GM19455 (cell line): ENCODE data around the gene EXOC6B.

Experiments
- ATAC-seq: cut with Tn5 transposase; IDR thresholded peaks from one replicate; pipeline ENCODE4 v1.9.1; 2021; ENCODE audit not compliant: unreplicated experiment

Gene EXOC6B

GRCh38 chr2:72793798-72794440 is 31.9 kb downstream of the EXOC6B start:
- no peak for ATAC-seq

GRCh38 chr2:72789241-72789640 is 36.6 kb downstream of the EXOC6B start:
- ATAC-seq: no peak

- no peak for ATAC-seq
Measured at GRCh38 chr2:72788756-72789155, 37.1 kb downstream of the EXOC6B start.

- ATAC-seq: no peak
Measured at GRCh38 chr2:72785517-72785916, 40.3 kb downstream of the EXOC6B start.

GRCh38 chr2:72782520-72782919 is 43.3 kb downstream of the EXOC6B start:
- ATAC-seq: no peak

- ATAC-seq: no peak
Measured at GRCh38 chr2:72781480-72781879, 44.4 kb downstream of the EXOC6B start.

GRCh38 chr2:72780477-72780876 is 45.4 kb downstream of the EXOC6B start:
- no peak for ATAC-seq

GRCh38 chr2:72779495-72779894 is 46.3 kb downstream of the EXOC6B start:
- no peak for ATAC-seq

GRCh38 chr2:72778410-72778809 is 47.4 kb downstream of the EXOC6B start:
- no peak for ATAC-seq

GRCh38 chr2:72770879-72771461 is 54.9 kb downstream of the EXOC6B start:
- peak; percentile 79 for ATAC-seq

GRCh38 chr2:72765997-72766609 is 59.7 kb downstream of the EXOC6B start:
- no peak for ATAC-seq

- ATAC-seq: no peak
Measured at GRCh38 chr2:72762276-72762675, 63.6 kb downstream of the EXOC6B start.

- ATAC-seq: no peak
Measured at GRCh38 chr2:72759755-72760154, 66.1 kb downstream of the EXOC6B start.

GRCh38 chr2:72757177-72757775 is 68.6 kb downstream of the EXOC6B start:
- no peak for ATAC-seq

- ATAC-seq: no peak
Measured at GRCh38 chr2:72755647-72756423, 70.0 kb downstream of the EXOC6B start.

GRCh38 chr2:72754628-72755320 is 71.1 kb downstream of the EXOC6B start:
- no peak for ATAC-seq

- ATAC-seq: no peak
Measured at GRCh38 chr2:72750977-72751639, 74.7 kb downstream of the EXOC6B start.

GRCh38 chr2:72750466-72750865 is 75.4 kb downstream of the EXOC6B start:
- no peak for ATAC-seq

GRCh38 chr2:72747344-72747743 is 78.5 kb downstream of the EXOC6B start:
- ATAC-seq: no peak

GRCh38 chr2:72745679-72746368 is 80.0 kb downstream of the EXOC6B start:
- no peak for ATAC-seq
